Colonic mucosa (tissue), 4 donors: ENCODE results near the gene ARSK. TPM values are rescaled to one million over a fixed set of nuclear protein-coding genes. Genes with fewer than 3 reads are reported as not detected.
A peak's percentile ranks its signal among the peaks of the same experiment; 100 is the strongest.

ENCODE experiments used
- DNase-seq: peaks from one replicate; pipeline ENCODE4 v3.0.0-alpha.2; 2020
- H3K27ac ChIP-seq: fragments of 200-600 bp; one replicate; pipeline ENCODE4 v1.8.0; 2021
- H3K27me3 ChIP-seq: fragments of 200-600 bp; one replicate; pipeline ENCODE4 v1.8.0; 2021
- H3K36me3 ChIP-seq: fragments of 200-600 bp; one replicate; pipeline ENCODE4 v1.8.0; 2021
- H3K4me1 ChIP-seq: fragments of 200-600 bp; one replicate; pipeline ENCODE4 v1.8.0; 2021; ENCODE audit warnings: mild to moderate bottlenecking
- H3K4me3 ChIP-seq: fragments of 200-600 bp; one replicate; pipeline ENCODE4 v1.8.0; 2021
- H3K9ac ChIP-seq, 2 donors: one replicate each; pipeline ENCODE4 v1.7.0; 2013; ENCODE audit warnings: control low read depth in 2 of 2, low read depth in 2 of 2, low read length in 2 of 2
- H3K9me3 ChIP-seq: fragments of 200-600 bp; one replicate; pipeline ENCODE4 v1.8.0; 2021
- CTCF ChIP-seq: fragments of 200-600 bp; IDR thresholded peaks from one replicate; pipeline ENCODE4 v1.8.0; 2022; ENCODE audit warnings: antibody characterized with exemption, mild to moderate bottlenecking
- intact Hi-C: fragments of 100-400 bp; cut with DNase I; formaldehyde crosslinking; loops from one replicate; pipeline ENCODE4 v1.14.1; 2022
- total RNA-seq, 2 donors: library from RNA; stranded (reverse); fragmentation: NEBNext Ultra II Directional in 1 of 2; extraction: Animal tissue kit (Norgen Biotek cat#: 25700) in 1 of 2; gene quantifications; one replicate each; pipeline ENCODE4 v1.2.1, GENCODE V29; 2021
- donor health status: healthy.
- donor health status: DM: no; HTN: no; CAD: no.
- donor health status: DM: no; HTN: no; CAD: no.

ARSK gene
- total RNA-seq: 1 to 10 TPM; 3.7 to 4.3 TPM

GRCh38 chr5:95554647-95555548, at the start of gene ARSK, which contains the start of gene SKIC3:
ARSK (plus strand) TSS chr5:95555101; CDS start chr5:95555279, 178 bp downstream.
SKIC3 (minus strand) TSS chr5:95554977; CDS start chr5:95547150, 7,827 bp downstream.
- H3K4me1 ChIP-seq: peaks cover 4% of the 10 kb centered on the region
- TF ChIP-seq CTCF: peak; percentile 13
- intact Hi-C loops: no loop called here
- no peaks in the 10 kb centered on the region for H3K36me3 ChIP-seq
- H3K27me3 ChIP-seq: no peaks in the 10 kb centered on the region
- H3K9me3 ChIP-seq: no peaks in the 10 kb centered on the region
- peak within 1 kb of the TSS; percentile 84 to 89 for H3K9ac ChIP-seq
- H3K27ac ChIP-seq: peak within 1 kb of the TSS; percentile 93
- DNase-seq: peak; percentile 96
- H3K4me3 ChIP-seq: peak within 1 kb of the TSS; percentile 85

- Histone ChIP-seq H3K27me3 (no peaks in the 10 kb centered on the region), H3K9me3 (no peaks in the 10 kb centered on the region), H3K4me3 (no peak overlapping the region), H3K27ac (no peak overlapping the region), H3K36me3 (peaks cover 10% of the 10 kb centered on the region), H3K4me1 (no peaks in the 10 kb centered on the region), H3K9ac (no peak overlapping the region)
- no peak for DNase-seq
- TF ChIP-seq CTCF: no peak
- intact Hi-C loops: no loop called here
Observed at GRCh38 chr5:95508550-95508949, 46.4 kb upstream of the ARSK start.

- intact Hi-C loops: no loop called here
- TF ChIP-seq CTCF: no peak
- H3K27me3 ChIP-seq: no peaks in the 10 kb centered on the region
- no peak overlapping the region for H3K27ac ChIP-seq
- no peak overlapping the region for H3K9ac ChIP-seq
- no peak overlapping the region for H3K4me3 ChIP-seq
- H3K36me3 ChIP-seq: peaks cover 3% of the 10 kb centered on the region
- H3K4me1 ChIP-seq: no peaks in the 10 kb centered on the region
- H3K9me3 ChIP-seq: no peaks in the 10 kb centered on the region
- no peak for DNase-seq
Observed at GRCh38 chr5:95511606-95512005, 43.3 kb upstream of the ARSK start.

GRCh38 chr5:95518417-95518816, 36.5 kb upstream of the ARSK start:
- no peak overlapping the region for H3K27ac ChIP-seq
- DNase-seq: no peak
- no peaks in the 10 kb centered on the region for H3K27me3 ChIP-seq
- no peaks in the 10 kb centered on the region for H3K36me3 ChIP-seq
- H3K9me3 ChIP-seq: no peaks in the 10 kb centered on the region
- H3K4me3 ChIP-seq: no peak overlapping the region
- no peak overlapping the region for H3K9ac ChIP-seq
- no peaks in the 10 kb centered on the region for H3K4me1 ChIP-seq
- intact Hi-C loops: no loop called here
- TF ChIP-seq CTCF: no peak

GRCh38 chr5:95519151-95519550, 35.8 kb upstream of the ARSK start:
- H3K9ac ChIP-seq: no peak overlapping the region
- no peak for DNase-seq
- TF ChIP-seq CTCF: no peak
- no peaks in the 10 kb centered on the region for H3K27me3 ChIP-seq
- no peaks in the 10 kb centered on the region for H3K36me3 ChIP-seq
- no peaks in the 10 kb centered on the region for H3K4me1 ChIP-seq
- no peak overlapping the region for H3K4me3 ChIP-seq
- H3K9me3 ChIP-seq: no peaks in the 10 kb centered on the region
- no peak overlapping the region for H3K27ac ChIP-seq
- intact Hi-C loops: no loop called here
